GM23338 (cell line): ENCODE measurements around the gene UBE2S. TPM values are rescaled to one million over a fixed set of nuclear protein-coding genes. Genes with fewer than 3 reads are reported as not detected.

Source experiments
- ATAC-seq: fragments of 200-7000 bp; cut with Tn5 transposase; 3 replicates; pipeline ENCODE4 v1.9.1; 2020
- DNase-seq: peaks from one replicate; pipeline ENCODE4 v3.0.0-alpha.2; 2015; ENCODE audit warnings: low spot score
- H2AFZ ChIP-seq: fragments of 200-600 bp; sonication (generic); 2 replicates; pipeline ENCODE4 v1.8.0; 2016; ENCODE audit warnings: antibody characterized with exemption, mild to moderate bottlenecking, moderate library complexity
- H3F3A ChIP-seq: fragments of 200-600 bp; sonication (generic); replicated peaks from 2 replicates; pipeline ENCODE4 v1.8.0; 2017; ENCODE audit warnings: antibody characterized with exemption, mixed run types, low read depth
- H3K27ac ChIP-seq: fragments of 200-600 bp; sonication (generic); 2 replicates; pipeline ENCODE4 v1.6.1; 2016; ENCODE audit warnings: low read depth
- H3K27me3 ChIP-seq: fragments of 200-600 bp; sonication (generic); 2 replicates; pipeline ENCODE4 v1.8.0; 2016; ENCODE audit warnings: mild to moderate bottlenecking, mixed run types, moderate library complexity; ENCODE audit not compliant: insufficient read depth
- H3K36me3 ChIP-seq: fragments of 200-600 bp; sonication (generic); 2 replicates; pipeline ENCODE4 v1.8.0; 2016; ENCODE audit warnings: mild to moderate bottlenecking; ENCODE audit not compliant: insufficient read depth
- H3K4me1 ChIP-seq: fragments of 200-600 bp; sonication (generic); 2 replicates; pipeline ENCODE4 v1.8.0; 2016; ENCODE audit warnings: mild to moderate bottlenecking, moderate library complexity; ENCODE audit not compliant: insufficient read depth
- H3K4me2 ChIP-seq: fragments of 200-600 bp; sonication (generic); 2 replicates; pipeline ENCODE4 v1.7.1; 2017; ENCODE audit warnings: mixed run types
- H3K4me3 ChIP-seq: fragments of 200-600 bp; sonication (generic); 2 replicates; pipeline ENCODE4 v1.6.1; 2016; ENCODE audit warnings: mixed run types
- H3K79me2 ChIP-seq: fragments of 200-600 bp; sonication (generic); replicated peaks from 2 replicates; pipeline ENCODE4 v1.8.0; 2017; ENCODE audit warnings: mild to moderate bottlenecking; ENCODE audit not compliant: insufficient read depth
- H3K9me2 ChIP-seq: fragments of 200-600 bp; sonication (generic); 2 replicates; pipeline ENCODE4 v1.8.0; 2017; ENCODE audit not compliant: insufficient read depth
- H4K20me1 ChIP-seq: fragments of 200-600 bp; sonication (generic); replicated peaks from 2 replicates; pipeline ENCODE4 v1.8.0; 2017; ENCODE audit warnings: mild to moderate bottlenecking; ENCODE audit not compliant: insufficient read depth
- H3K27ac Mint-ChIP-seq: 2 replicates; pipeline ENCODE4 v1.8.0; 2020; ENCODE audit warnings: inconsistent platforms, mild to moderate bottlenecking, moderate library complexity, mixed read lengths
- H3K27me3 Mint-ChIP-seq: 3 replicates; pipeline ENCODE4 v1.8.0; 2022; ENCODE audit warnings: low read depth, mild to moderate bottlenecking, moderate library complexity, mixed read lengths, inconsistent platforms; ENCODE audit not compliant: insufficient read depth, poor library complexity
- H3K36me3 Mint-ChIP-seq: 3 replicates; pipeline ENCODE4 v1.8.0; 2021; ENCODE audit warnings: low read depth, mild to moderate bottlenecking, inconsistent platforms, moderate library complexity, mixed read lengths
- H3K4me1 Mint-ChIP-seq: 3 replicates; pipeline ENCODE4 v1.8.0; 2020; ENCODE audit warnings: mild to moderate bottlenecking, inconsistent platforms, mixed read lengths
- H3K4me3 Mint-ChIP-seq: 3 replicates; pipeline ENCODE4 v1.8.0; 2021; ENCODE audit warnings: moderate library complexity, mild to moderate bottlenecking, inconsistent platforms, mixed read lengths
- H3K9me3 Mint-ChIP-seq: 3 replicates; pipeline ENCODE4 v1.8.0; 2020; ENCODE audit warnings: moderate library complexity, mild to moderate bottlenecking, inconsistent platforms, mixed read lengths
- CREB1 ChIP-seq: fragments of 250-450 bp; sonication (Bioruptor Pico); IDR thresholded peaks from 2 replicates; pipeline ENCODE4 v1.5.0; 2020; ENCODE audit warnings: low read depth, mild to moderate bottlenecking, moderate library complexity
- CTCF ChIP-seq, 2 experiments: fragments of 200-600 bp in 1 of 2; sonication (generic) in 1 of 2; conservative IDR thresholded peaks; 2 replicates each; pipeline versions ENCODE4 v1.5.1 to v1.6.1; 2016 to 2017; ENCODE audit warnings: antibody characterized with exemption in 2 of 2, low read depth in 2 of 2, mild to moderate bottlenecking in 2 of 2, moderate library complexity in 1 of 2
- ETS1 ChIP-seq: IDR thresholded peaks from 2 replicates; pipeline ENCODE4 v1.6.1; 2016; ENCODE audit warnings: antibody characterized with exemption
- EZH2 ChIP-seq: fragments of 200-600 bp; sonication (generic); IDR thresholded peaks from one replicate; pipeline ENCODE4 v1.8.0; 2017; ENCODE audit warnings: antibody characterized with exemption, mild to moderate bottlenecking, low read depth; ENCODE audit not compliant: unreplicated experiment
- EZH2phosphoT487 ChIP-seq: fragments of 200-600 bp; sonication (generic); IDR thresholded peaks from one replicate; pipeline ENCODE4 v1.8.1; 2018; ENCODE audit warnings: antibody characterized with exemption; ENCODE audit not compliant: unreplicated experiment
- JUNB ChIP-seq: IDR thresholded peaks from one replicate; pipeline ENCODE4 v1.6.1; 2016; ENCODE audit warnings: antibody characterized with exemption; ENCODE audit not compliant: unreplicated experiment
- NANOG ChIP-seq: IDR thresholded peaks from 2 replicates; pipeline ENCODE4 v1.6.1; 2016; ENCODE audit warnings: antibody characterized with exemption, borderline replicate concordance
- POLR2AphosphoS5 ChIP-seq: IDR thresholded peaks from 2 replicates; pipeline ENCODE4 v1.6.1; 2016; ENCODE audit warnings: antibody characterized with exemption, low read depth
- REST ChIP-seq: IDR thresholded peaks from one replicate; pipeline ENCODE4 v1.6.1; 2018; ENCODE audit warnings: antibody characterized with exemption; ENCODE audit not compliant: unreplicated experiment
- STAT1 ChIP-seq: IDR thresholded peaks from one replicate; pipeline ENCODE4 v1.6.1; 2016; ENCODE audit warnings: antibody characterized with exemption; ENCODE audit not compliant: unreplicated experiment
- ZNF114 ChIP-seq: fragments of 250-450 bp; sonication (Bioruptor Pico); IDR thresholded peaks from 2 replicates; pipeline ENCODE4 v1.5.0; 2020; ENCODE audit warnings: mild to moderate bottlenecking, moderate library complexity
- ZNF331 ChIP-seq: fragments of 250-450 bp; sonication (Bioruptor Pico); IDR thresholded peaks from 2 replicates; pipeline ENCODE4 v1.5.0; 2020; ENCODE audit warnings: low read depth, mild to moderate bottlenecking, moderate library complexity
- ZNF462 ChIP-seq: fragments of 250-450 bp; sonication (Bioruptor Pico); IDR thresholded peaks from 2 replicates; pipeline ENCODE4 v1.5.0; 2020; ENCODE audit warnings: mild to moderate bottlenecking, moderate library complexity
- polyA plus RNA-seq: library from polyadenylated mRNA; unstranded; fragments of >200 nt; fragmentation: Nextera tagmentation; extraction: Ambion mirVana; gene quantifications from 2 replicates; pipeline ENCODE4 v1.2.1, GENCODE V29; 2016
- total RNA-seq: library from RNA; depleted of rRNA; stranded (reverse); fragments of >200 nt; shearing (Covaris generic); gene quantifications from 2 replicates; pipeline ENCODE4 v1.2.3, GENCODE V29; 2014

Gene UBE2S
- total and polyA plus RNA-seq, 2 experiments from 2014 or later, result 363 to 533 TPM

GRCh38 chr19:55382522-55383054 lies 25.0 kb downstream of the UBE2S start:
- Mint-ChIP-seq H3K27me3 (peaks cover 48% of the 10 kb centered on the region), H3K27ac (no peak overlapping the region)
- peak overlapping the region; percentile 57; the same call in 1 of the 2 replicates for H3K4me3 ChIP-seq

More at GRCh38 chr19:55382522-55383054, 25.0 kb downstream of the UBE2S start:
- Mint-ChIP-seq H3K4me1 (peaks cover 36% of the 10 kb centered on the region), H3K36me3 (peaks cover 23% of the 10 kb centered on the region), H3K4me3 (peak overlapping the region; percentile 83), H3K9me3 (peaks cover 5% of the 10 kb centered on the region; the same call in 2 of the 3 replicates)
- no peak overlapping the region for H2AFZ ChIP-seq
- H3K4me1 ChIP-seq, result peaks cover 34% of the 10 kb centered on the region
- H3F3A ChIP-seq, result peaks cover 28% of the 10 kb centered on the region
- ATAC-seq (no peak), DNase-seq (no peak)
- peaks cover 29% of the 10 kb centered on the region for H3K27me3 ChIP-seq
- peaks cover 4% of the 10 kb centered on the region; the same call in 1 of the 2 replicates for H3K36me3 ChIP-seq
- peaks cover 22% of the 10 kb centered on the region for H4K20me1 ChIP-seq
- peaks cover 23% of the 10 kb centered on the region for H3K79me2 ChIP-seq
- H3K27ac ChIP-seq, result no peak overlapping the region
- H3K4me2 ChIP-seq, result peak overlapping the region; percentile 87
- no peaks in the 10 kb centered on the region for H3K9me2 ChIP-seq
- TF ChIP-seq NANOG (no peak), REST (no peak), EZH2phosphoT487 (no peak), STAT1 (no peak), ZNF331 (CRISPR knock-in tag) (no peak), ZNF114 (no peak), POLR2AphosphoS5 (no peak), CREB1 (CRISPR knock-in tag) (no peak), JUNB (no peak), CTCF (conservative IDR thresholded peaks at IDR 0.05; ENCODE audit: low read depth in 2 of 2) (no peak), ZNF462 (CRISPR knock-in tag) (no peak), EZH2 (no peak), ETS1 (no peak)
